ENCODE measurements around the gene DEFB113. TPM values are rescaled to one million over a fixed set of nuclear protein-coding genes. Genes with fewer than 3 reads are reported as not detected.

The DEFB113 gene
- total and polyA plus RNA-seq, 8 donors: not detected

DNA sequence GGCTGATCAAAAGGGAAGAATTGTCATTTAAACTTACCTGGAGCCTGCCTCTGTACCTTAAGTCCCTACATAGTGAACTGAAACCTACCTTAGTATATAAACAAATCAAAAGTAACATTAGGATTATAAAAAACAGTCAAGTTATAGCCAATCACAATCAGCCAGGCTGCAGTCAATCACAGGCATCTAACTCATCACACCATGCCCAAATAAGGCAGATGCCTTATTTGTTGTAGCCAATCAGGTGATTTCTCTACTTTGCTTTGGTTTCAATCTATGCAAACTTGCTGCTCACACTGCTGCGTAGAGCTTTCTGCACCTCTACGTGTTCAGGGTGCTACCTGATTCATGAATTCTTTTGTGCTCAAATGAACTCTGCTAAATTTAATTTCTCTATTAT lies 18.3 kb upstream of the DEFB113 start:
- H3K36me3 ChIP-seq: no peaks in the 10 kb centered on the region
- 81 to 93% methylated on average over 2 of the region's 2 CpGs for WGBS, 2 donors

DNA sequence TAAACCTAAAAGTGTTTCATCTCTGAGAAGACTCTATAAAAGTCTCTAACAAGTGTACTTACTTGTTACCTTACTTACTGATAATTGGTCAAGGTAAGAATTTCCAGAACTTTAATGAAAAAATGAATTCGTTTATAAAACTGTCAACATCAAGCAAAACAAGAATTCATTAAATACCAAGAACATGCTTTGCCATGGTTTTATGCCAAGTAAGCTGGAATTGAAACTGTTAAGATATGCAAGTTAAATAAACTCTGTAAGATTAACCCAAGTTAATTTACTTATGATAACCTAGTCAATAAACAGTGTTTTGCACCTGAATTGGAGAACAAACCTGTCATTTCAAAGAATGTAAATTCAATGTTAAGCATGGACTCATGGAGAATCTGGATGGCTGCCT lies 17.1 kb upstream of the DEFB113 start:
- 10 to 25% methylated on average over 1 of the region's 1 CpG for WGBS, 2 donors
- no peaks in the 10 kb centered on the region for H3K4me1 ChIP-seq
- ATAC-seq (no peak), FAIRE-seq (no peak), DNase-seq (no peak)
- no peak overlapping the region for H3K4me3 ChIP-seq
- no peaks in the 10 kb centered on the region for H3K9me3 ChIP-seq
- intact Hi-C loops (cut with DNase I): no loop called here
- TF ChIP-seq, protein P1, sequence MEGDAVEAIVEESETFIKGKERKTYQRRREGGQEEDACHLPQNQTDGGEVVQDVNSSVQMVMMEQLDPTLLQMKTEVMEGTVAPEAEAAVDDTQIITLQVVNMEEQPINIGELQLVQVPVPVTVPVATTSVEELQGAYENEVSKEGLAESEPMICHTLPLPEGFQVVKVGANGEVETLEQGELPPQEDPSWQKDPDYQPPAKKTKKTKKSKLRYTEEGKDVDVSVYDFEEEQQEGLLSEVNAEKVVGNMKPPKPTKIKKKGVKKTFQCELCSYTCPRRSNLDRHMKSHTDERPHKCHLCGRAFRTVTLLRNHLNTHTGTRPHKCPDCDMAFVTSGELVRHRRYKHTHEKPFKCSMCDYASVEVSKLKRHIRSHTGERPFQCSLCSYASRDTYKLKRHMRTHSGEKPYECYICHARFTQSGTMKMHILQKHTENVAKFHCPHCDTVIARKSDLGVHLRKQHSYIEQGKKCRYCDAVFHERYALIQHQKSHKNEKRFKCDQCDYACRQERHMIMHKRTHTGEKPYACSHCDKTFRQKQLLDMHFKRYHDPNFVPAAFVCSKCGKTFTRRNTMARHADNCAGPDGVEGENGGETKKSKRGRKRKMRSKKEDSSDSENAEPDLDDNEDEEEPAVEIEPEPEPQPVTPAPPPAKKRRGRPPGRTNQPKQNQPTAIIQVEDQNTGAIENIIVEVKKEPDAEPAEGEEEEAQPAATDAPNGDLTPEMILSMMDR (IDR thresholded peaks at IDR 0.05): no peak
- no peaks in the 10 kb centered on the region for H3K36me3 ChIP-seq
- H3K27me3 ChIP-seq: peaks cover 0 to 22% (median 6%) of the 10 kb centered on the region in 4 donors
- H3K27ac ChIP-seq: no peak overlapping the region

More for the DNA sequence above, 18.3 kb upstream of the DEFB113 start:
- intact Hi-C loops (cut with DNase I): no loop called here
- DNase-seq: no peak
- TF ChIP-seq, protein P1 (IDR thresholded peaks at IDR 0.05): no peak
- no peak for ATAC-seq
- no peak overlapping the region for H3K4me3 ChIP-seq
- no peaks in the 10 kb centered on the region for H3K4me1 ChIP-seq
- FAIRE-seq: no peak
- H3K27me3 ChIP-seq: peaks cover 0 to 22% (median 6%) of the 10 kb centered on the region in 4 donors
- H3K27ac ChIP-seq: no peak overlapping the region
- no peaks in the 10 kb centered on the region for H3K9me3 ChIP-seq

DNA sequence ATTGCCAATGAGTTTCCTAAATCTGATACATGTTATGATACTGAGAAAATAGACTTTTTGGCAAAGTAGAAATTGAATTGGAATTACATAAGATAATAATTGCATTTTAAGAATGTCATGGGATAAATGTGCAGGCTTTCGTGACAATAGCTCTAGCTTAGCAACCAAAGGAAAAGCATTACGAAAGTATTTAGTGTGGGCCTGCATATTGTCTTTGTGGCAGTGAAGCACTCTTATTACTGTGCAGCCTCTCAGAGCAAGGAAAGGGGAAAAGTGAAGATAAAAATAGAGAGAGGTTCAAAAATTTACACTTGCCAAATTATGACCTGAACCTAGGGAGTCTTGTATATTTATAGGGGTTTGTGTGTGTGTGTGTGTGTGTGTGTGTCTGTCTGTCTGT lies 12.6 kb upstream of the DEFB113 start:
- Histone ChIP-seq H3K9me3 (no peaks in the 10 kb centered on the region), H3K4me3 (no peak overlapping the region), H3K27me3 (peaks cover 0 to 13% (median 6%) of the 10 kb centered on the region in 4 donors), H3K27ac (no peak overlapping the region), H3K4me1 (no peaks in the 10 kb centered on the region), H3K36me3 (no peaks in the 10 kb centered on the region)
- FAIRE-seq: no peak
- TF ChIP-seq, protein P1 (IDR thresholded peaks at IDR 0.05): no peak
- no peak for DNase-seq
- intact Hi-C loops (cut with DNase I): no loop called here
- ATAC-seq: no peak
- 75 to 83% methylated on average over 2 of the region's 2 CpGs for WGBS, 2 donors

DNA sequence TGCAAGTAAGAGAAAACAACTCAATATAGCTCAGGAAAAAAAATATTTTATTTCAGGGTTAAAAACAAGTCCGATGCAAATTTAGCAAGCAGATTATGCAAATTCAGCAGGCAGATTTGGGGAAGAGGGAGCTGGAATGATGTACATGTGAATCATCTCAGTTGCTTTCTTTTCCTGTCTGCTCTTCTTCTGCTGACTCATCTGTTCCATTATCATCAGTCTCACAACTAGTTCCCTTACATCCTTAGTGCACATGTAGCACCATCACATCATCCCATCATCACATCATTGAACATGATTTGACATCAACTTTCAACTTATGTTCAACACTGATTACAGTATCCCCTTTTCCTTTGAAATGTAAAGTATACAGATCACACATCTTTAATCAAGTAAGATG lies 11.5 kb upstream of the DEFB113 start:
- TF ChIP-seq, protein P1 (IDR thresholded peaks at IDR 0.05): no peak
- FAIRE-seq (no peak), ATAC-seq (no peak), DNase-seq (no peak)
- Histone ChIP-seq H3K27me3 (peaks cover 0 to 13% (median 6%) of the 10 kb centered on the region in 4 donors), H3K4me3 (no peak overlapping the region), H3K4me1 (no peaks in the 10 kb centered on the region), H3K36me3 (no peaks in the 10 kb centered on the region), H3K27ac (no peak overlapping the region), H3K9me3 (no peaks in the 10 kb centered on the region)
- 52 to 69% methylated on average over 1 of the region's 1 CpG for WGBS, 2 donors
- intact Hi-C loops (cut with DNase I): no loop called here

DNA sequence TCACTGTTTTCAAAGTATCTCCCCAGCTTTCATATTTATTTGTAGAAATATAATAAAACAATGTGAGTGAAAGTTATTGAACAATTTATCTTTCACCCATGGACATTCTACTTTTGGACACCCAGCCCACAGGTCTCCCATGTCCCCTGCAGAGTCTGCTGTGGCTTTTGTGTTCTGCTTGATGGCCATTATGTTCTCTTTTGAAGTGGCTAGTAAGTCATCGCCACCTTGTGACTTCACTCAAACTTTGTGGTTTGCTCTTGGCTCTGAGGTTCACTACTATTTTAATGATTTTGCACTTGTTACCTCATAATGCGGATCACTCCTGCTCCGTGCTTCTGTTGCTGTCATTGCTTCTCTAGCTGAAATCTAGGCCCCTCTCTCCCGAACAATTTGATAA lies 10.2 kb upstream of the DEFB113 start:
- Histone ChIP-seq H3K4me1 (no peaks in the 10 kb centered on the region), H3K4me3 (no peak overlapping the region), H3K9me3 (no peaks in the 10 kb centered on the region), H3K27ac (no peak overlapping the region), H3K27me3 (peaks cover 0 to 9% (median 2%) of the 10 kb centered on the region in 4 donors), H3K36me3 (no peaks in the 10 kb centered on the region)
- WGBS, 2 donors: 72 to 82% methylated on average over 4 of the region's 4 CpGs
- DNase-seq: no peak
- intact Hi-C loops (cut with DNase I): no loop called here
- TF ChIP-seq, protein P1 (IDR thresholded peaks at IDR 0.05): no peak
- no peak for ATAC-seq
- FAIRE-seq: no peak

Data from pancreas (tissue), 10 donors.